Left renal cortex interstitium (tissue), 4 donors: ENCODE results near the gene ELMO1. TPM values are rescaled to one million over a fixed set of nuclear protein-coding genes. Genes with fewer than 3 reads are reported as not detected.

ENCODE experiments used
- DNase-seq, 4 donors: peaks; one replicate each; pipeline ENCODE4 v3.0.0-alpha.2; 2013; ENCODE audit warnings: low read depth in 4 of 4, low spot score in 2 of 4, missing footprints in 1 of 4
- polyA plus RNA-seq, 4 donors: library from polyadenylated mRNA; unstranded; fragments of 120-200 nt; gene quantifications; one replicate each; pipeline ENCODE4 v1.2.1, GENCODE V29; 2013; ENCODE audit not compliant: insufficient read length in 4 of 4

The ELMO1 gene
- polyA plus RNA-seq, 4 donors, result 8.1 to 12.2 (median 9.6) TPM

DNA sequence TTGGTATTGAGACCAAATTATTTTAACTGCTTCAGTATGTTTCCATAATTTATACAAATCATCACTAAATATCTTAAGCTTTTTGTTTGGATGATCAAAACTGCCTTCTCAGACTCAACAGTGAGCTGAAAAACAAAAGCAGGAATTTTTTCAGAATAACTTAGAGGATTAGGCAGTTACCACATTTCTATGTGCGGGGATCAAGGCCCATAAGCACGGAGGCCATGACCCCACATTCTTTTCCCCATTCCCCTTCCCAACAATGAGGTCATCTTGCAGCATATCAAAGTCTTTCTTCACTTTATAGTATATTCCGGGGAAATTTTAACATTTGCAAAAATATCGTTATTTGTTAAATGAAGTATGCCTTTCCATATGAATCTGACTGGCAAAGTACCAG is 125.8 kb downstream of the ELMO1 start:
- DNase-seq, result no peak

DNA sequence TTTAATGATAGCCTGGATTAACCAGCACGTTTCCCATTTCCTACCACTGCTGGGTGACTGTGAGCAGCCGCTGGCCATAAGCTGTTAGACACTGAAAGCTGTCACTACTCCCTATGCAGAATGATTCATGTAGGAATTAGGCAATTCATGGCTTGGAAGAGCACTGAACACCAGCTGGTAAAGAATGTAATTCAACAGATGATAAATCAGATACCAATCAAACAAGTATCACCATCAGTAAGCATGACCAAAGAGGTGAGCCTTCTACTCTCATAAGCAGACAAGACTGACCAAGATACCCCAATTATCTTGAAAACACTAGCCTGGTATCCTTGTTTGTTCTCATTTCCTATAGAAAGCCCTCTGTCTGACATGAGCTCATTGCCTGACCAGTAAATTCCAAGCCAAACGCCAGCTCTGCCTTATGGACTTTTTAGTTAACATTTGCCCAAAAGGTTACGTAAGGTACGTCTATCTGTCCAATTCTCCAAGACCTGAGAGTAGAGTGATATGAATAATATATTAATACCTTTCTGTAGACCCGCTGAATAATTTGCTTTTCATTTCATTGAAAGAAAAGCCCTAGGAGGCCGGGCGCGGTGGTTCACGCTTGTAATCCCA is 127.7 kb downstream of the ELMO1 start:
- DNase-seq, result no peak

DNA sequence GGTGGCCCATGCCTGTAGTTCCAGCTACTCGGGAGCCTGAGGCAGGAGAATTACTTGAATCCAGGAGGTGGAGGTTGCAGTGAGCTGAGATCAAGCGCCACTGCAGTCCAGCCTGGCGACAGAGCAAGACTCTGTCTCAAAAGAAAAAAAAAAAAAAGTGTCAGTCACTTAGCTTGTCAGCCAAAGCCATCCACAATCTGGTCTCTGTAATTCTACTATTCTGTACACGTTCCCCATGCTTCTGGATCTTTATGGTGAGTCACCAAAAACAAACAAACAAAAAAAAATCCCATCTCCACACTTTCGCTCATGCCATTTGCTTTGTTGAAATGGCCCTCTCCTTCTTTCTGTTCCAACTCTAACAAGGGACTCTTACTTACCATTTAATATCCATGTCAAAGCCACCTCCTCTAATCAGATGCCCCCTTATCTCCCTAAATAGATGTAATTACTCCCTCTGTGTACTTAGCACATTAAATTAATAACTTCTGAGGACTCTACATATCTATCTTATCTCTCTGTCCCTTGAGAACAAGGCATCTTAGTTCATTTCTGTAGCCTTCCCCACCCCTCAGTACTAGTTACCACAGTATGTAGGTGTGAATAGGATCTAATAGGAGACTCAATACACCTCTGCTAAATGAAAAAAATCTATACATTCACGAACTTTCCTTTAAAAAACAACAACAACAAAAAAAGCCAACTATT is 128.4 kb downstream of the ELMO1 start:
- no peak for DNase-seq

DNA sequence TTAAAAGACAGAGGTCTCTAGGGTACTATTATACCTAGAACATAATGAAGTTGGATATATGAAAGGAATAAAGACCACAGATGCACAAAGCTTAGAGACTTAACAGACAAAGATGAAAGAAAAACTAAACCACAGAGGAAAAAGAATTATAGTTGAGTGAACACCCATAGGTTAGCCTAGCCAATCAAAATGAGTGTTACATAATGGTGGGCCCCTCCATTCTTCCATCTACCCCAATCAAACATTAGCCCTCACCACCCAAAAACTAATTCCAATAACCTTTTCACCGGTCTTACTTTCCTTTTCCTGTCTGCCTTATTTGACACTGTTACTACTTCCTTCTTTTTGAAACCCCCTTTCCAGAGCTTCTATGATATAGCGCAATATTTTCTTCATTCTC is 130.1 kb downstream of the ELMO1 start:
- DNase-seq, result no peak

DNA sequence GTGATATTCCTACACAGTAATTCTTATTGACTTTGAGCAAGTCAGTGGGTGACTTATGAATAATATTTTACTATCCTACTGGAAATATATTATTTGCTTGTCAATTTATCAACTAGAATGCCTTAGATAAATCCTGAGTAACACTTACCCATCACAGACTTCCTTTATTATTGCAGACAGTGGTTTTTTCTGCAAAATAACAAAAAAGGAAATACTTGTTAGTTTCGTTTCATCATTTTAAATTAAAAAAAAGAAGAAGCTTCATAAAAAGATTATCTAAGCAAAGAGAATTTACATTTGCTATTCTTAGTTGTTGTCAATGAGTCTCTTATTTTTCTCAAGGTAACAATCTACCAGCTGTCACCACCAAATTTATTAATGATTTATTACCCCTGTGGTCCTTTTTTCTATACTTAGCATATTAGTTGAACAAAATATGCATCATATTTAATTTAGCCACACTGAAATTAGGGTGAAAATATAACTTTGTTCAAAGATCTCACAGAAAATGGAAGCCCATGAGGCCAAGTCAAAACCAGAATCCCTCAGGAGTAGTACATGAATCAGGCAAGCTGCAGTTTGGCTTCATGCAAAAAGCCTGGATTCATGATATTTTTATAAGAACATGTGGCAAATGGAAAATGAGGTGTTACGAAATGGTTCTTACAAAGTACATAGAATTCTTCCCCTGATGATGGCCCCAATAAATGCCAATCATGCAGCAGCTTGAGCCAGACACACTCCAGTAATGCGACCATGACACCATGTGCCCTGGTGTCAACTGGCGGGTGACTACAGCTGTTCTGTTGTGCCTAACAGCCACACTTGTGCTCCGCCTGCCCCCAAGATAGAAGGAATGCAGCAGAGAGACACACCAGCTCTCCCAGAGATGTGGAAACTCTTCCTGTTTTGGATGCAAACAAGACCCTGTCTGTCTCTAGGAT is 132.6 kb downstream of the ELMO1 start:
- DNase-seq, result no peak

DNA sequence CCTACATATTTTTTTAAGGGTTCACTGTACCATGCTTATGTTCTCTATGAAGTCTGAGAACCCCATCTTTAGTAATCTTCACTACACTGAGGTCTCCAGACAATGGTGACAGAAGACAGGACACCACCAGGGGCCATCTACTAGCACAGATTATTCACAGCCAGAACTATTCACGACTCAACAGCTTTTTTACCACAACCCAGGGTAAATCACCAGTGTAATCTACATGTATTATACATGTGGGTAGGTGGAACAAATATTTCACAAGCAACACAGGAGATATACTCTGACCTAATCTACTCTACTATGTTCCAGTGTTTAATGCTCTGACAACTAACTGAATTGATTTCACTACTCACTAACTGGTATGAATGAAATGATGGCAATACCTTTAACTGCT is 136.1 kb downstream of the ELMO1 start:
- no peak for DNase-seq

DNA sequence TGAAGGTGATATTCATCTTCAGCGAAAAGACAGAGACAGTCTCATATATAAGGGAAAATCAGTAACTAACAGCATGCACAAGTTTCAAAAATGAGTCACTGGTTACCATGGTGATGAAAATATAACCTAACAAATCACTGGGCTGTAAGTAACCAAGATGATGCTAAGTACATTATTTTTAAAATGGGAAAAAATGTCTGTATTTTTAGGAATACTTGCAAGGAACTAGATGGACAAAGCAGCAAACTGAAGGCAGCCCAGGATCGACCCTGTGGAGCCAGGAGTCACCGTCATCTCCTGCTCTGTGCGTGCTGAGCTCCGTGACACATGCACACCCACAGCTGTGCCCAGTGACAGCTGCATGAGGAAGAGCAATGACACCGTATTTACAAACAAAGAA is 137.3 kb downstream of the ELMO1 start:
- DNase-seq, result no peak

DNA sequence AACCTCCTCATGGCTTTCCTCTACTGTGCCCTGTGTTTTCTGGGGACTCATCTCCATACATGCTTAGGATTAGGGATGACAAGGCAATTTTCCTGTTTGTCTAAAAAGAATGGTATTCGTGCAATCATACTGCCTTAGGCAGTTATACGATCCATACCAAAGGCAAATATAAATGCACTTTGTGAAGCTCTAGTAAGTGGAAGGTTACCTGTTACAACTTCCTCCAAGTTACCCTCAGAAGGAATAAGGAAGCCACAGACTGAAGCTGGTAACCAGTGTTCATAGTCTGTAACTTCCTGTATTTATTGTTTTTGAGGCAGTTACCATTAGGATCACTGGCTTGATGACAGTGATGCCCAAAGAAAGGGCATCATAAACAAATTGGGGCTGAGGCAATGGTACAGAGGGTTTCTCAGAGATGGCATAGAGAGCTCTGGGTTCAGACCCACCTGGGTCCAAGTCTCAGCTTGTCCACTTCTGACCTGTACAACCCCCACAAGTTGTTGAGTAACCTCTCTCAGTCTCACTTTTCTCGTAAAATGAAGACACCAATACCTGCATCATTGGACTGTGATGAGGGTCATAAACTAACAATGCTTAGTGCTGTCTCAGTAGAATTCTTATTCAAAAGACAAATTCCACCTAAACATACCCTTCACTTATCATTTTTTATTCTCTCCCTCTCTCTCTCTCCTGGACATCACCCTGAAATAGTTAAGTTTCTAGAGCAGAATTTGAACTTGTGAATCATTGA is 138.2 kb downstream of the ELMO1 start:
- no peak for DNase-seq

DNA sequence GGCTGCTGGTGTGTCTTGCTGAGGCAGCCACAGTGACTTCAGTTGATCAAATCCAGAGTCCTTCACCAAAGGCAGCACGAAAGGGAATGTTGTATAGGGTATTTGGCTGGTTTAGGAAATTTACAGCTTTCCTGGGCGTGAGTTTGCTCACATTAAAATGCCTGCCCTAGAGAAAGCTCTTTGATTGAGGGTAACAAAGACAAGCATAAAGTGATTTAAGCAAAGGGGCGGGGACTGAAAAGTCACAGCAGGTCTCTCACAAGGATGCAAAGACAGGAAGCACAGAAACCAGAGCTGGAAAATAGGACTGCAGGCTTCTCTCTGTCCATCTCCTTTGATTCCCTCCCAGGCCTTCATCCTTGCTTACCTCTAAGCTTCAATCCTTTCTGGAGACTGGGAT is 139.2 kb downstream of the ELMO1 start:
- DNase-seq, result no peak

DNA sequence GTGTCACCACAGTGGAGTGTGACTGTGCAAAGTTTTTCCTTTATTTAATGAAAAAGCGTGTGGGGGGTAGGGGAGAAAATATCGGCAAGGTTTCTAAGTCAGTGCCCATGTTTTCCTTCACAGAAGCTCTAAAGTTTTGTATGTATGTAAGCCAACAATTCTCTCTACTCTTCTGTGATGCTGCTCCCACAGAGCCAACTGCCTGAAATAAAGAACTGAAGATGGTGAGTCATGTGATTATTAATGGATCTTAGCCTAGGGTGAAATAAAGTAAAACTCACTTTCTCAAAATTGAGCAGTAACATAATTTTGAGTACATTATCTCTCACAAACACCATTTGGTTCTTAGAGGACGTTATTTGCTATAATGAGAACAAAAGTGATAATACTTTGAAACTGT is 143.7 kb downstream of the ELMO1 start:
- DNase-seq, result no peak

DNA sequence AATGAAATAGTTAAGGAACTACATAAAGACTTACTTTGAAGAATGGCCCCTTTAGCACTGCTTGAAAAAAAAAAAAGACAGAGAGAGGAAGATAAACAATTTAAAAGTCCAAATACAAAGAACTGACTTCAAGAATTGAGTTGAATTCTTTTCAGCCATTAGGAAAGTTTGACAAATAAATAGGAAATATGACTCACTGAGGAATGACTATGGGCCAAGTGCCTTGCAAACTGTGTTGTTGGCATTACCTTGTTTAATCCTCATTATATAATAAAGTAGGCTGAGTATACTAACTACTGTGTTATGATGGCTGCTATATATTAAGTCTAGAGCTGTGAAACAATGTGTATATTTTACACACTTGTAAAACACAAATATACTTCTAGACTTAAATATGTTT is 151.1 kb downstream of the ELMO1 start:
- DNase-seq, result no peak

DNA sequence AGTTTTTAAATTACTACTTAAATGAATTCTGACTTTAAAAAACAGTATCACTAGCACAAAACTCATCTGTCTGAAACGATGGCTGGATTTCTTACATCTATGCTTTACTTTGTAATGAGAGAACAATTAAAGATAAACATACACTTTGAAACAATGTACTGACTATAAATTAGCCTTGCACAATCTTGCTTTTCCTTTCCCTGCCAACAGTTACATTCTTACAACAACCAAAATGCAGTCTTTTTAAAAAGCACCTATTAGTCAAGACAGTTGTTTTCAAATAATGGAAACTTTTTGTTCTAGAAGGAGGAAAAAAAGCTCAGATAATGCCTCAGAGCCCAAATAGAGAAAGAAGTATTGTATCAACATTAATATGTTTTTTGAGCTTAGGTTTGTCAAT is 153.3 kb downstream of the ELMO1 start:
- DNase-seq, result no peak

DNA sequence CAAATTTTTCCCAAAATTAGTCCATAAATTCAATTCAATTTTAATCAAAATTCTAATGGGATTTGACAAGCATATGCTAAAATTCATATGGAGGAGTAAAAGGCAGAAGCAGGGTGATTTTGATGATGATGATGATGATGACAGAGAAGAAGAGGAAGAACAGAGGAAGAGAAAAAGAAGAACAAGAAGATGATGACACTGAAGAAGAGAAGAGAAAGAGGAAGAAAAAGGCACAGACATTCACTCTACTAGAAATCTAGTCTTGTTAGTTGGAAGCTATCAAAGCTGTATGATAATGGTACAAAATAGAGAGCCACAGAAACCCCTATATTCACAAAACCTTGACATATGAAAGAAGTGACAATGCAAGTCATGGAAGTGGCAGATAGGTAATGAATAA is 157.9 kb downstream of the ELMO1 start:
- no peak for DNase-seq

DNA sequence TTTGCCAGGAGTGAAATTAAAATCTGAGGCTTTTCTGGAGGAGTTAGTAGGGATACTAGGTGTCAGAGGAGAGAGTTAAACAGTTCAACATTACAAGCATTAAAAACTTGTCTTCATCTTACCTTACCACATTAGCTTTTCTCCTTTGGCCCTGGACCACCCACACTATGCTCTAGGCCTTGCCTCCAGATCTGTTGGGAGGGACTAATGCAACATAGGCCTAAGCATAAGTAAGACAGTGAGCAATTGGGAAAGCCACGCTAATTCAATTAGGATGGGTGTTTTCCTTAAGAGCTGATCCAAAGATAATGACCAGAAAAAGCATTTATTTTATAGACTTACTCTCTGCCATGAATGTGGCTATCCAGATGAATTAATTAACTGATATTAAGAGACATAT is 158.9 kb downstream of the ELMO1 start:
- no peak for DNase-seq

DNA sequence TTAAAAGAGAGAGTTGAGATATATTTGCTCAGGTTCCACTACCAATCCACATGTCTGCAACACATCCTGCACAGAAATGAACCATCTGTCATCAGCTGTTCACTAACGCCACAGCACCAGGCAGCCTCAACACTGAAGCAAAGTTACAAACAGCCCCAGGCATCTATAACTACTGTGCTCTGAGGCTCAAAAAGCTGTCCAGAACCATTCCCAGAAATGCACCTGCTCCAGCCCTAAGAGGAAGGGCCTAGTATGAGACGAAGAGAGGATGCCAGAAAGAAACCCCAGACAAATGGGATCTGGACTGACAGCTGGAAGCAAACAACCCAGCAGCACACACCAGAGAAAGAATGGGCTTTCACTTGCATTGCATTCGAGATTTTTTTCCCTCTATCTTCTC is 159.3 kb downstream of the ELMO1 start:
- no peak for DNase-seq

DNA sequence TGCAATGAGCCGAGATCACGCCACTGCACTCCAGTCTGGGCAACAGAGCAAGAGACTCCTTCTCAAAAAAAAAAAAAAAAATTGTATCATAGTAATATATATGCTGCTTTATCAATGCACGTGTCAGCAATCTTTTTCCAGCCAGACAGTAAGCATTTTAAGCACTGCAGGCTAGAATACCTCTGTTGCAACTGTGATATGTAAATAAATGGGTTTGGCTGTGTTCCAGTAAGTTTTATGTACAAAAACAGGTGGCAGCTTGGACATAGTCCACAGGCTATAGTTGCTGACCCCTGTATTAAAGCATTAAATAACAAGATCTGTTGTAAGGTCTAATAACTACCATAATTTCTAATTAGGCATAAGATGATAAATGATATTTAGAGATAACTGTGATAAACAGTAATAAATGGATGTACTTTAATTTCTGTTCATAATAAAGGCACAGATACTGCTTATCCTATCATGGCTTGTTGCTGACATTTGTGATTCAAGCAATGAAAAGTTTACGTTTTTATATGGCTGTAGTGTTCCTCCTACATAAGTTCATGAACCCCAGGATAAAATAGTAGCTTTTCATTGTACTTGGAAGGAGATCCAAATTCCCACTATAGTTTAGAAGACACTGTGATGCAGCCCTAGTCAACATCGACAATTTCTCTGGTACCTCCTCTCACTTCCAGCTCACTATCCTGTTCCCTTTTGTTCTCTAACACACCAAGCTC is 161.4 kb downstream of the ELMO1 start:
- DNase-seq, result peak in 2 of 4 donors; percentile 9 to 19

DNA sequence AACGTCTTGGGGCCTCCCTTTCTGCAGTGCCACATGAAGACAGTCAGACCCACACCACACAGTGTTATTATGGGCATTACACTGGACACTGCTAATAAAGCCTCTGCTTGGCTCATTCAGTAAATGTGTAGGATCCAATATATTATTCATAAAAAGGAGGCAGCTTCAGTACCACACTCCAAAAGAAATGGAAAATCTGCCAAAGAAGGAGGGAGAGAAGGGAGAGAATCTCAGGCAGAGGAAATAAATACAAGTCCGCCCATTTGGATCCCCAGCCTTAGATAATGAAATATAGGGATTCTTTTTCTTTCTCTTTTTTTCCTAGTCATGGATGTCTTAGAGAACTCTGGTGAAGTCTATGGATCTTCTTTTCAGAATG is 162.2 kb downstream of the ELMO1 start:
- DNase-seq, result no peak

DNA sequence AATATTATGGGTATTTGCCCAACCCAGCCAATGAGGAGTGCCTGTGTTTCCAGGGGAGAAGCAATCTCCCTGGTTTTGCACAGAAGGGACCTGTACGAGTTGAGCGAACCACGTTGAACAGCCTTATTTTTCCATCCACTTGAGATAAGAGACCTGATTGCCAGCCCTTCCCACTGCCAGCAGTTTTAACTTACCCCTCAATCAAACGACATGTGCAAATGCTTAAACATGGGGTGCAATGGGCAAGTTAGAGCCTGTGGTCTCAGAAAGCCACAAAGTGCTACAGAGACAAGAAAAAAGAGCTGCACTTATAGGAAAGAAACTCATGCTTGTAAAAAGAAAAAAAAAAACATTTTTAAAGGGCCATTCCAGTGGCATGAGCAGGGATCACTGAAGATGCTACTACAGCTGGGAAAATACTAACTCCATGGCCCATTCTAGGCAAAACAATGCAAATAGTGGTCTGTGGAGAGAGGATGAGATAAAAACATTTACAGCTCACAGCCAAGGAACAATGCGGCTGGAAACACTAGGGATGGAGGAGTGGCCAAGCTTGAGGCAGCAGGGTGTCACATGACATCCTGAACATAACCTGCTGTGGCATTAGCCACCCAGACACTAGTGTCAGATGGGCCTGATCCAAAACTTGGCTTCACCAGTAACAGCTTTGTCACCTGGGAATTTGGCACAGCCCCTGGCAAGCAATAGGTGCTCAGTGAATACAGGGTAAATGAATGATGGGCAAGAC is 162.8 kb downstream of the ELMO1 start:
- DNase-seq, result no peak

DNA sequence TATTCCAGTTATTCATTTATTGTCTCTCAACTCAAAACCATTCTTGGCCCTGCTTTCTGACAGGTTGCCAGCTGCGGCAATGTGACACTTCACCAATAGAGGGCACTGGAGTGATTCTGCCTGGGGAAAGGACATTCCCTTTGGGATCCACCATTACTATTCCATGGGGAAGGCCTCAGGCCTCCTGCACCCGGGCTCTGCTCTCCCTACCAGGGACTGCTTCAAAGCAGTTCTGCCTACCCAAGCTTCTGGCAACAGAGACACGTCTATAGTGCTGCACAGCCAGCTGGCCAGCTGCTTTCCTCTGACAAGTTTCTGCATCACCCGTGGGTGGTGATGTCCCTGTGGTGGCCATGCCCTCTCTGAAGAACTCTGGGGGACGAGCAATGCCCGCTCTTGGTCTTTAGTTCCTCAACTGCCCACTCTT is 163.8 kb downstream of the ELMO1 start:
- peak in 2 of 4 donors; percentile 7 to 10 for DNase-seq
